ENCODE measurements around the gene SYT6.
A peak's percentile ranks its signal among the peaks of the same experiment; 100 is the strongest.

Gene SYT6

DNA sequence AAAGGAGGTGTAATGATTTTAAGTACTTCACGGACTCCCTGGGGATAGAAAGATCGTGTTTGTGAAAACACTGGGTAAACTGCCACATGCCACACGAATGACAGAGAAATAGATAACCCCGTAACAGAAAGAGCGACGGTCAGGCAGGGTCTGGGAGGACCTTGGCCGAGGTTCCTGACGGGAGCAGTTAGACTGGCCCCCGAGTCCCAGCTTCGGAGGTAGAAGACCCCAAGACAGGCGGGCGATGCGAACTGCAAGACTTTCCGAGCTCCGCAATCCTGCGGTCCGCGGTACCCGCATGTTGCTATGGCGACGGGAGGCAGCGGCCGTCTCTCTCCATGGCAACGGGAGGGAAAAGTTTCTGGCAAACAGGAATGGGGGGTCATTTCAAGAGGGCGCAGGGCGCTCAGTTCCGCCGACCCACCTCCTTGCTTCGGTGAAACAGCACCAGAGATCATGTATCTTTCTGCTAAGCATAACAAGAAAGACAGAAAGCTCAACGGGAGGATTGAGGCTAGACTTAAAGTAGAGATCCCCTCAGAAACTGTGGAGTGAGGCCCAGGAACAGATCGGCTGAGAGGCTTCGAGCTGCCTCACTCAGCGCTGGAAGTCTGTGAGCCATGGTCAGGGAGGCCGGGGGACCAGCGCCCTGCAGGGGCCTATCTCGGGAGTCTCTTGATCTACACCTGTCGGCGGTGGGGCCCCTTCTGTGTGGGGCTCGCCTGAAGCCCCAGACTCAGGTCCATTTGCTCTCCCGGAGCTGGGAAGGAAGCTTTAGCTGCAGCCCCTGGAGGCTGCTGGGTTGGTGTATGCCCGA, 685 bp upstream of the SYT6 start:
- peak; percentile 48 for DNase-seq

GRCh38 chr1:114152508-114153260, 985 bp downstream of the SYT6 start:
- peak; percentile 72 for DNase-seq

- DNase-seq = no peak
These were observed 1.6 kb downstream of the SYT6 start for GRCh38 chr1:114152089-114152507.

DNA sequence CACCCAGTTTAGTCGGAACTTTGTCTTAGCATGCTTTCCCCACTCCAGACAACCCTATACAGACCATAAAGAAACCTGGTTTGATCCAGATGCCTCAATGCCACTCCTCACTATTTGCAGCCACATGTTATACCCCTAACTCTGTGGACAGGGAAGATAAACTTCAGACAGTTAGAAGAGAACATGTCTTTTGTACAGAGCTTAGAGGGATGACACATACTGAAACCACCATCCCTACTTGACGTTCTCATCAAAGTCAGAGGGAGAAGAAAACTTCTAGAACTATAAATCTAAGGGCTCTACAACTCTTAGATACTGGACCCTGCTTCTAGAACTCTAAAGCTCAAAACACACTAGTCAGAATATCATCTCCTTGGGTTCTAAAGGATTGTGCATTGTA, 3.7 kb downstream of the SYT6 start:
- DNase-seq = no peak

GRCh38 chr1:114149211-114149610, 4.5 kb downstream of the SYT6 start:
- no peak for DNase-seq

DNA sequence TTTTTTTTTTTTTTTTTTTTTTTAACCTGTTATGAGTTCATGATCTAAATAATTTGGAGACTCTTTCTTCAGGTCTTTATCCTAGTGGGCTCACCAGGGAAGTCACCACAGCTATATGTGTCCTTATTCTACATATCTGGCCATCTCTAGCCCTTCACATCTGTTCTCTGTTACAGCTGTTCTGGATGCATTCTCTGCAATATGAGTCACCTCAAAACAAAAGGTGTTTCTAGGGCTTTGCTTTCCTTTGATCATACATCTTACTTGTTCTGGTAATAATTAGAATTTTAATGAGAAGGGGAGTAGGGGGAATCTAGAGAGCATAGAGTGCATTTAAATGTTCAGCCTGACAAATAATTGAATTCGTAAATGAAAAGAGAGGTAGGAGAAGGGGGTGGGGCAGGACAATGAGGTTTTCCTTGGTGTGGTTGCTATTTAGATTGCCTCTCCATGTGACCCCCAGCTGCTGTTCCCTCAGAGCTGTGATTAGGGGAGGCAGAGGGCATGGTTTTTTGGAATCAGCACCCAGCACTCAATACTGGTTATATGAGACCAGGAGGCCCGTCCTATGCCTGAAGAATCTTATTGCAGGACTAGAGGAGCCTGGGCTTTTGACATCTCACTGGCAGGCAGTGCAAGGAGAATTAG, 8.0 kb downstream of the SYT6 start:
- no peak for DNase-seq

DNA sequence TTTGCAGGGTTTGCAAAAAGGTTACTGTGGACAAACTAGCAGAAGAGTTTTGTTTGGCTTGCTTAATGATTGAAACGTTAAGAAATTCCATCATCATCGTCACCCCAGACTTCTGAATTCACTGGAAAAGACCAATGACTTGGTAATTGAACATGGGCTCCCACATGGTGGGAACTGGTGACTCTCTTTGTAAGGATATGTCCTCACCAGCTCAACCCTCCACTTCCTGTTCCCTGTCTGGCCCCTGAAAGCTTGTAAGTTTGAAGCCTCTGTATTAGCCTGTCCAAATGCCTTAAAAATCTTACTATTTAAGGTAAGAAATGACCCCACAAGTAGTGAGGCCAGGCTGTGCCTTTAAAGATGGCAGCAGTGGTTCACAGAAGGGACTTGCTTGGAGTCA, 9.7 kb downstream of the SYT6 start:
- DNase-seq = no peak

DNA sequence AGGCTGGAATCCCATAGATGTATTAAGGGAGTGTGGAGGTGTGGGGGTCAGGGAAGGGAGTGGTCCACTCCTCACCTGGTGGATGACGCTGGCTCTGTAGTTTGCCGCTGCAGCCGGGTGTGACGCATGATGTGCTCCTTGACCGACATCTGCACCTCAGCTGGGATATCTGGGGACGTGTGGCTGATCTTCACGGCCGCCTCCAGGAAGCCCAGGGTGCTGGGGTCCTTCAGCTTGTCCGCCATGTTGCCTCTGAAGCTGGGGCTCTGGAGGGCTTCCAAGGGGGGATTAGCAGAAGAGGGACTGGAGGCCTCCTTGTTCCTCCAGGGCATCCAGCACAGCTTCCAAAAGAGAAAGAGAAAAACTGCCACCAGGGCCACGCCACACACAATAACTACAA, 14.1 kb downstream of the SYT6 start:
- DNase-seq = no peak

DNA sequence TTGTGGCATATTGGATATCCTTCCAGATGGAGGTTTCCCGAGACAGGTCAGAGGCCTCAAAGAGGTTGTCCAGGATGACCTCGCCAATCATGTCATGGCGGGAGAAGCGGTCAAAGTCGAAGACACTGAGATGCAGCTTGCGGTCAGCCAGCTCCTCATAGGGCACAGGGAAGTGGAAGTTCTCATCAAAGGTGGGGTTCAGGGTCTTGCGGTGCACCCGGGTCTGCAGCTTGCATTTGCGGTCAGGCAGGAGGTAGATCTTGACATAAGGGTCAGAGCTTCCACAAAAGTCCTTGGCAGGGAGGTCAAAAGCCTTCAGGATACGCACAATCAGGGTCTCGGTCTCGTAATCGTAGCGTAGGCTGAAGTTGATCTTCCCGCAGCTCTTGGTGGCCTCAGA, 16.2 kb downstream of the SYT6 start:
- no peak for DNase-seq

- no peak for DNase-seq
These were observed 17.9 kb downstream of the SYT6 start for GRCh38 chr1:114135786-114136185.

DNA sequence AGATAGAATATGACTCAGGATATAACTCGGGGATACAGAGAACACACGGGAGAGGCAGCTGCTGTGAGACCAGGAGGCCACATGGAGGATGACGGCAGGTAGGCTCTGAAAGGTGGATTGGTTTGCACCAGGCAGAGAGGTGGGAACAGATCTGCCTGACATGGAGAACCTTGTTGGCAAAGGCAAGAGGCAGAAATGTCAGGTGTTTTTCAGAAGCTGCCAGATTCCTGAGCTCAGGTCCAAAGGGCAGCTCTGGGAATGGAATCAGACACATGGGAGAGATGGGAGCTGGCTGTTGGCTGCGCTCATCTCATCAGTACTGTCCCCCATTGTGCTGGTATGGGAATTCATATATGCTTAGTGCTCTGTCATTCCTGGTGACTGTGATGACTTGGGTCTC, 19.2 kb downstream of the SYT6 start:
- no peak for DNase-seq

DNA sequence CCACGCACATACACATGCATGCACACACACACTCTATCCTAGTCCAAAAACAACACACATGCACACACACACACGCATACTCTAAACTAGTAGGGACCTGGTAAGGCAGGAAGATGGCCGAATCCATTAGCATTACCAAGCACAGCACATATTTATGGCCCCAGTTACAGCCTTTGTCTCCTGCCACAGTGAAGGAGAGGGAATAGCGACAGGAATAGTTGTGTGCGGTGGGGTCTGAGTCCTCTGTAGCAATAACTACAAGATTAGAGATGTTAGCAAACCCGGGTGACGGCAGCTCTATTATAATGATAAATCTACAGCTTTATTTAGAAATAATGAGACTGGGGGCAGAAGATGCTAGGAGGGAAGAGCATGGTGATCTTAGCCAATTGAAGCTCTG, 20.5 kb downstream of the SYT6 start:
- DNase-seq = no peak

DNA sequence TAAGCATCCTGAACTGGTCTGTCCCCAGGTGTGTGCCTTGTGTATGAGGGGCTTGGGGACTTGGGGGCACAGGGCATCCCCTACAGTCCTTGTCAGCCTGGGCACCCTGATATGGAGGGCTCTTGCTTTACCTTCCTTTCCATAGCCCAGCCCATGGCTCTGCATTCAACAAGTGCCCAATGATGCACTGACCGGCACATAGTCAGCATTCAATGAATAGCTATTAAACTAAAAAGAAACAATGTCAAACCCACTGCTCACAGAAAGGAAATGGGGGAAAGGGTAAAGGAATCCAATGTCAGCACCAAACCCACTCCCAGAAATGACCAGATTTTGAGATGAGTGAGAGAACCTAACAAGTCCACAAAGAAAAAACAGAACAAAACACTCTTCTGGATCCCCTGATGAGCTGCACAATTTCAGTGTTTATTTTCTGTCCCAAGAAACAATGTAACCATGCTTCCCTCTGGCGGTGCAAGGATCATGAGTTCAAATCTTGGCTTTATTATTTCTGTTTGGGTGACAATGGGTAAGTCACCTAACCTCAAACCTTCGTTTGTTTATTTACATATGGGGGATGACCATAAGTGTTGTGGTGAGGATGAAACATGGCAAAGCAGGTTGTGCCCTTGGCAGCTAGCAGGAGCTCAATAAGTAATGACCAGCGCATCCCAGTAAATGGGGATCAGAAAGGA, 22.0 kb downstream of the SYT6 start:
- no peak for DNase-seq

DNA sequence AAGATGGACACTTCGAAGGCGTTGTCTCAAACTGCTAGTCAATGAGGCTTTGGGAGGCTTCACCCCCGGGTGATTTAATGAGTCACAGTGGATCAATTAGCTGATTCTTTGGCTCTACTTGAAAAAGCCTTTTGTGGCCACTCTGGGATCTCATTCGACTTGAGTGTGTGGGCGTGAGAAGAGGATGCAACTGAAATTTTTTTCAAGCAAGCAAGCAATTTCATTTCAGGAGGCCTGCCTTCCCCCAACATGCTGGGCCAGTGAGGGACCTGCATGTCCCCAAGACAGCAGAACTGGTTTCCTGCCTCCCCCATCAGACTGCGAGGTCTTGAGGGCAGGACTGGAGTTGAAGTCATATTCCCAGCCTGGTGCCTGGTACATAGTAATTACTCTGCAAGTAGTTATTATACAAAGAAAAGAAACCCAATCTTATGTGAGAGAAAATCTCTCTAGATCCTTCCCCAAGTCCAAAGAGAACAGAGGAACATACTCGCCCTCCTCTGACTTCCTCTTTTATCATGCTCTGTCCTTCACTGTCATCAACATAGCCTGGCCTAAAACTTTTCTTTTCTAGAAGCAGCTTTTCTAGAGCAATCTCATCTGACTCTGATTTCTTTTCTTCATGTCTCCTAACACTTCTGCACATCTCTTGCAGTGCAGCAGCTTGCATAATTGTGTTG, 22.7 kb downstream of the SYT6 start:
- DNase-seq = no peak

DNA sequence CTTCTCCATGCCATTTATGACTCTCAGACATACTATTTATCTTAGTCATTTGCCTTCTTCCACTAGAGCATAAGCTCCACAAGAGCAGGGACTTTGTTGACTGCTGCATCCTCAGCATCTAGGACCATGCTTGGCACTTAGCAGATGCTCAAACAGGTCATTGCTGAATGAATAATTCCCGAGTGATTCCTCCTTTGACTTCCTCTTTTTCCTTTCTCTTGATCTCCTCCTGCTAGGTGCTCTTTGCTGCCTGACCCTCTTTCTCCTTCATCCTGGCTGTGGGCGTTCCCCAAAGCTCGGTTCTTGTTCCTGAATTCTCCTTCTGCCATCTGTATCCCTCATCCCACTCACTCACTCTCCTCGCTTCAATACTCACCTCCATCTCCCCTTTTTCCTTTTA, 23.5 kb downstream of the SYT6 start:
- DNase-seq = no peak

DNA sequence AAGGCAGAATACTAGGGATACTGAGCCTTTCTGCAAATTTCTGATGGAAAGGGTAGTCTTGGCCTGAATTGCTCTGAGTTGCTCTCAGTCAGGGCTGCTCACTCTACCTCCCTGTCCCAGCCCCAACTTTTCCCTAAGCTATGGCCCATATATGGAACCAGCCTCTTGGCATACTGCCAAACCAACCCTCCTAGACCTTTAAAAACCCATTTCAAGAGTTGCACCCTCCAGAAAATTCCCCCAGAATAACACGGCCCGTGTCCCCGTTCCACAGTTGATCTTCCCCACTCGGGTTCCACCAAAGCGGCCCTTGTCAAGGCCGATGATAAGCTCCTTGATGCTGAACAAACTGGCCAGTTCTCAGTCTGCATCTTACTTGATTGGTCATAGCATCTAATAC, 25.4 kb downstream of the SYT6 start:
- DNase-seq = no peak

GRCh38 chr1:114126261-114127095, 27.2 kb downstream of the SYT6 start:
- no peak for DNase-seq

DNA sequence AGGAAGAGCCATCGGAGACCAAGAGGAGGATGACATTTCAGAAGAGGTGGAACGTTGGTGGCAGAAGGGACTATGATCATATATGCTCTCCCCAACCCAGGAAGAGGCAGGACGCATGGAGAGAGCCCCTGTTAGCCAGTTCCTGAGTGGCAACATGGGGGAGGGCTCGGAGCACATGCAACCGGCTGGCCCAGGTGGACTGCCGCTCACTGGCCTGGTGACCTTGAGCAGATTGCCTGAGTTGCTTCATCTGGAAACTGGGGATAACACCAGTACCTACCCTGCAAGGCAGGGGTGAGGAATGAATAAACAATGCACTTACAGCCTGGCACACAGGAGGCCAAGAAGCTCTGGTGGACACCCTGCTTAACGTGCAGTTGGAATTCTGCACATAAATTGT, 29.0 kb downstream of the SYT6 start:
- DNase-seq = no peak

- no peak for DNase-seq
These were observed 30.6 kb downstream of the SYT6 start for GRCh38 chr1:114122941-114123618.

- no peak for DNase-seq
These were observed 35.2 kb downstream of the SYT6 start for GRCh38 chr1:114118351-114118990.
